HepG2 (cell line): ENCODE results near the gene SMIM1. TPM values are rescaled to one million over a fixed set of nuclear protein-coding genes. Genes with fewer than 3 reads are reported as not detected.

Source experiments
- BORCS8-MEF2B ChIP-seq: sonication (generic); formaldehyde crosslinking; IDR thresholded peaks from 2 replicates; pipeline ENCODE4 v1.8.0; 2022; ENCODE audit warnings: mild to moderate bottlenecking, missing genetic modification reagents
- CBX5 ChIP-seq: sonication (generic); formaldehyde crosslinking; IDR thresholded peaks from 2 replicates; pipeline ENCODE4 v1.4.0; 2020; ENCODE audit warnings: missing genetic modification reagents, borderline replicate concordance
- CREB1 ChIP-seq, 2 experiments: fragments of 450-650 bp in 1 of 2; IDR thresholded peaks; 2 replicates each; pipeline ENCODE4 v1.6.1; 2016 to 2017; ENCODE audit warnings: control low read depth in 1 of 2, mild to moderate bottlenecking in 1 of 2, missing compliant biosample characterization in 1 of 2, missing genetic modification characterization in 1 of 2
- CREM ChIP-seq, 2 experiments: sonication (generic) in 1 of 2; formaldehyde crosslinking in 1 of 2; IDR thresholded peaks; 2 replicates each; pipeline versions ENCODE4 v1.4.0 to v1.6.1; 2016 to 2020; ENCODE audit warnings: antibody characterized with exemption in 1 of 2, mild to moderate bottlenecking in 1 of 2, missing genetic modification reagents in 1 of 2
- MTF1 ChIP-seq: sonication (generic); formaldehyde crosslinking; IDR thresholded peaks from 2 replicates; pipeline ENCODE4 v1.5.0; 2020; ENCODE audit warnings: missing genetic modification reagents
- NRL ChIP-seq: sonication (generic); formaldehyde crosslinking; IDR thresholded peaks from 2 replicates; pipeline ENCODE4 v1.5.0; 2020; ENCODE audit warnings: missing genetic modification reagents, mild to moderate bottlenecking, moderate library complexity, borderline replicate concordance
- PITX1 ChIP-seq: sonication (generic); formaldehyde crosslinking; IDR thresholded peaks from 2 replicates; pipeline ENCODE4 v1.5.1; 2020; ENCODE audit warnings: mild to moderate bottlenecking, missing genetic modification reagents
- RBAK ChIP-seq: sonication (generic); formaldehyde crosslinking; IDR thresholded peaks from 2 replicates; pipeline ENCODE4 v1.5.1; 2020; ENCODE audit warnings: mild to moderate bottlenecking, missing genetic modification reagents
- RCOR2 ChIP-seq: IDR thresholded peaks from 2 replicates; pipeline ENCODE4 v1.6.1; 2016; ENCODE audit warnings: missing biosample characterization, missing genetic modification reagents
- SETDB1 ChIP-seq: sonication (generic); formaldehyde crosslinking; IDR thresholded peaks from 2 replicates; pipeline ENCODE4 v1.5.1; 2020; ENCODE audit warnings: missing genetic modification reagents, mild to moderate bottlenecking, borderline replicate concordance
- SMAD3 ChIP-seq: sonication (generic); formaldehyde crosslinking; IDR thresholded peaks from 2 replicates; pipeline ENCODE4 v1.4.0; 2020; ENCODE audit warnings: missing genetic modification reagents
- ZBTB8A ChIP-seq: sonication (generic); formaldehyde crosslinking; IDR thresholded peaks from 2 replicates; pipeline ENCODE4 v1.4.0; 2020; ENCODE audit warnings: mild to moderate bottlenecking, low read depth, missing genetic modification reagents, borderline replicate concordance
- ZNF282 ChIP-seq: fragments of 450-650 bp; IDR thresholded peaks from 2 replicates; pipeline ENCODE4 v1.6.1; 2018; ENCODE audit not compliant: partially characterized antibody
- ZNF556 ChIP-seq: sonication (generic); formaldehyde crosslinking; IDR thresholded peaks from 2 replicates; pipeline ENCODE4 v1.4.0; 2020; ENCODE audit warnings: mild to moderate bottlenecking, missing genetic modification reagents, borderline replicate concordance
- ZNF614 ChIP-seq: IDR thresholded peaks from 2 replicates; pipeline ENCODE4 v1.6.1; 2018; ENCODE audit warnings: missing biosample characterization, missing genetic modification reagents, inconsistent platforms, borderline replicate concordance
- ZNF713 ChIP-seq: sonication (generic); formaldehyde crosslinking; IDR thresholded peaks from 2 replicates; pipeline ENCODE4 v1.4.0; 2020; ENCODE audit warnings: mild to moderate bottlenecking, missing genetic modification reagents
- polyA plus RNA-seq, 8 experiments: library from polyadenylated mRNA; depleted of rRNA in 3 of 8; stranded (reverse) in 7 of 8; unstranded in 1 of 8; fragments of >200 nt; fragmentation: Illumina TruSeq in 4 of 8; extraction: Trizol in 4 of 8; gene quantifications; 2 replicates each; pipeline versions ENCODE4 v1.2.1 to v1.2.3, GENCODE V29; 2011 to 2016; ENCODE audit warnings: low read depth in 4 of 8, missing spikeins in 1 of 8, mixed read lengths in 1 of 8; ENCODE audit not compliant: insufficient read depth in 1 of 8
- total RNA-seq, 5 experiments: library from RNA; depleted of rRNA; stranded (reverse); fragments of >200 nt; fragmentation: Illumina TruSeq; extraction: Trizol; gene quantifications; 2 replicates each; pipeline ENCODE4 v1.2.3, GENCODE V29; 2016; ENCODE audit warnings: low read depth in 1 of 5
- TF ChIP-seq, protein P1 (sequence below): sonication (generic); formaldehyde crosslinking; IDR thresholded peaks from 2 replicates; pipeline ENCODE4 v1.5.1; 2020; ENCODE audit warnings: mild to moderate bottlenecking, missing genetic modification reagents, moderate library complexity
- TF ChIP-seq, protein P2 (sequence below): sonication (generic); formaldehyde crosslinking; IDR thresholded peaks from 2 replicates; pipeline ENCODE4 v1.8.0; 2022; ENCODE audit warnings: mild to moderate bottlenecking, missing genetic modification reagents
- TF ChIP-seq, protein P3 (sequence below): sonication (generic); formaldehyde crosslinking; IDR thresholded peaks from 2 replicates; pipeline ENCODE4 v1.4.0; 2020; ENCODE audit warnings: missing genetic modification reagents
- TF ChIP-seq, protein P4 (sequence below): sonication (generic); formaldehyde crosslinking; IDR thresholded peaks from 2 replicates; pipeline ENCODE4 v1.5.0; 2020; ENCODE audit warnings: missing genetic modification reagents, mild to moderate bottlenecking, borderline replicate concordance

The SMIM1 gene
- total and polyA plus RNA-seq, 2 of the 13 experiments (the other 11 are each of a cell fraction or from before 2014, with no cell fraction given): 12.4 to 56.3 TPM

DNA sequence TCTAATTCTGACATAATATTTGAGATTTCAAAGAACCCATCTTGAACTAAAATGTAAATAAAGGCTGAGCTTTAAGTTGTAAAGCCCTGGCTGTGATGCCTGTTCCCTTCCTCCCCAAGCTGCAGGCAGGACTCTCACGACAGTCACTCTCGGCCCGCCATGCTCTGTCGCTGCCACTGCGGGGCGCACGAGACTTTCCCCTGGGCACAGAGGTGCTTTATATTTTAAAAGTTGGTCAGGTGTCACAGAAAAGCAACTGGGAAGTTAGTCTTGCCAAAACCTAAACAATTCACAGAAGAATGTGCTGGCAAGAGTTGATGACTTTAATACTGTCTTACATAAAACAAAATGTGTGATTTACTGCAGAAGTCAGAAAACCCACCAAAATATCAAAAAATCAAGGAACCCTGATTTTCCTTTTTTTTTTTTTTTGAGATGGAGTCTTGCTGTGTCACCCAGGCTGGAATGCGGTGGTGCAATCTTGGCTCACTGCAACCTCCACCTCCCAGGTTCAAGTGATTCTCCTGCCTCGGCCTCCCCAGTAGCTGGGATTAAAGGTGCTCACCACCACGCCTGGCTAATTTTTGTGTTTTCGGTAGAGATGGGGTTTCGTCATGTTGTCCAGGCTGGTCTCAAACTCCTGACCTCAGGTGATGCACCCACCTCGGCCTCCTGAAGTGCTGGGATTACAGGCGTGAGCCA lies 13.1 kb downstream of the SMIM1 start (continued):
- TF ChIP-seq, protein P1, sequence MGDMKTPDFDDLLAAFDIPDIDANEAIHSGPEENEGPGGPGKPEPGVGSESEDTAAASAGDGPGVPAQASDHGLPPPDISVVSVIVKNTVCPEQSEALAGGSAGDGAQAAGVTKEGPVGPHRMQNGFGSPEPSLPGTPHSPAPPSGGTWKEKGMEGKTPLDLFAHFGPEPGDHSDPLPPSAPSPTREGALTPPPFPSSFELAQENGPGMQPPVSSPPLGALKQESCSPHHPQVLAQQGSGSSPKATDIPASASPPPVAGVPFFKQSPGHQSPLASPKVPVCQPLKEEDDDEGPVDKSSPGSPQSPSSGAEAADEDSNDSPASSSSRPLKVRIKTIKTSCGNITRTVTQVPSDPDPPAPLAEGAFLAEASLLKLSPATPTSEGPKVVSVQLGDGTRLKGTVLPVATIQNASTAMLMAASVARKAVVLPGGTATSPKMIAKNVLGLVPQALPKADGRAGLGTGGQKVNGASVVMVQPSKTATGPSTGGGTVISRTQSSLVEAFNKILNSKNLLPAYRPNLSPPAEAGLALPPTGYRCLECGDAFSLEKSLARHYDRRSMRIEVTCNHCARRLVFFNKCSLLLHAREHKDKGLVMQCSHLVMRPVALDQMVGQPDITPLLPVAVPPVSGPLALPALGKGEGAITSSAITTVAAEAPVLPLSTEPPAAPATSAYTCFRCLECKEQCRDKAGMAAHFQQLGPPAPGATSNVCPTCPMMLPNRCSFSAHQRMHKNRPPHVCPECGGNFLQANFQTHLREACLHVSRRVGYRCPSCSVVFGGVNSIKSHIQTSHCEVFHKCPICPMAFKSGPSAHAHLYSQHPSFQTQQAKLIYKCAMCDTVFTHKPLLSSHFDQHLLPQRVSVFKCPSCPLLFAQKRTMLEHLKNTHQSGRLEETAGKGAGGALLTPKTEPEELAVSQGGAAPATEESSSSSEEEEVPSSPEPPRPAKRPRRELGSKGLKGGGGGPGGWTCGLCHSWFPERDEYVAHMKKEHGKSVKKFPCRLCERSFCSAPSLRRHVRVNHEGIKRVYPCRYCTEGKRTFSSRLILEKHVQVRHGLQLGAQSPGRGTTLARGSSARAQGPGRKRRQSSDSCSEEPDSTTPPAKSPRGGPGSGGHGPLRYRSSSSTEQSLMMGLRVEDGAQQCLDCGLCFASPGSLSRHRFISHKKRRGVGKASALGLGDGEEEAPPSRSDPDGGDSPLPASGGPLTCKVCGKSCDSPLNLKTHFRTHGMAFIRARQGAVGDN: peak; percentile 42
- TF ChIP-seq RBAK (CRISPR knock-in tag) (no peak), CBX5 (CRISPR knock-in tag) (no peak), SMAD3 (CRISPR knock-in tag) (no peak), ZNF614 (CRISPR knock-in tag) (no peak), CREM (IDR thresholded peaks at IDR 0.05) (no peak), CREM (CRISPR knock-in tag; IDR thresholded peaks at IDR 0.05) (no peak), RCOR2 (CRISPR knock-in tag) (0 out of 2 replicates have a peak, but pooled peaks have one; percentile 15), NRL (CRISPR knock-in tag) (no peak), ZNF713 (no peak), ZNF556 (no peak), CREB1 (IDR thresholded peaks at IDR 0.05) (no peak), CREB1 (CRISPR knock-in tag; IDR thresholded peaks at IDR 0.05) (0 out of 2 replicates have a peak, but pooled peaks have one; percentile 51), SETDB1 (no peak), ZNF282 (no peak), ZBTB8A (no peak), MTF1 (CRISPR knock-in tag) (no peak), PITX1 (CRISPR knock-in tag) (no peak), BORCS8-MEF2B (CRISPR knock-in tag) (no peak)
- TF ChIP-seq, protein P2, sequence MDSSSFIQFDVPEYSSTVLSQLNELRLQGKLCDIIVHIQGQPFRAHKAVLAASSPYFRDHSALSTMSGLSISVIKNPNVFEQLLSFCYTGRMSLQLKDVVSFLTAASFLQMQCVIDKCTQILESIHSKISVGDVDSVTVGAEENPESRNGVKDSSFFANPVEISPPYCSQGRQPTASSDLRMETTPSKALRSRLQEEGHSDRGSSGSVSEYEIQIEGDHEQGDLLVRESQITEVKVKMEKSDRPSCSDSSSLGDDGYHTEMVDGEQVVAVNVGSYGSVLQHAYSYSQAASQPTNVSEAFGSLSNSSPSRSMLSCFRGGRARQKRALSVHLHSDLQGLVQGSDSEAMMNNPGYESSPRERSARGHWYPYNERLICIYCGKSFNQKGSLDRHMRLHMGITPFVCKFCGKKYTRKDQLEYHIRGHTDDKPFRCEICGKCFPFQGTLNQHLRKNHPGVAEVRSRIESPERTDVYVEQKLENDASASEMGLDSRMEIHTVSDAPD (CRISPR knock-in tag): no peak
- TF ChIP-seq, protein P3, sequence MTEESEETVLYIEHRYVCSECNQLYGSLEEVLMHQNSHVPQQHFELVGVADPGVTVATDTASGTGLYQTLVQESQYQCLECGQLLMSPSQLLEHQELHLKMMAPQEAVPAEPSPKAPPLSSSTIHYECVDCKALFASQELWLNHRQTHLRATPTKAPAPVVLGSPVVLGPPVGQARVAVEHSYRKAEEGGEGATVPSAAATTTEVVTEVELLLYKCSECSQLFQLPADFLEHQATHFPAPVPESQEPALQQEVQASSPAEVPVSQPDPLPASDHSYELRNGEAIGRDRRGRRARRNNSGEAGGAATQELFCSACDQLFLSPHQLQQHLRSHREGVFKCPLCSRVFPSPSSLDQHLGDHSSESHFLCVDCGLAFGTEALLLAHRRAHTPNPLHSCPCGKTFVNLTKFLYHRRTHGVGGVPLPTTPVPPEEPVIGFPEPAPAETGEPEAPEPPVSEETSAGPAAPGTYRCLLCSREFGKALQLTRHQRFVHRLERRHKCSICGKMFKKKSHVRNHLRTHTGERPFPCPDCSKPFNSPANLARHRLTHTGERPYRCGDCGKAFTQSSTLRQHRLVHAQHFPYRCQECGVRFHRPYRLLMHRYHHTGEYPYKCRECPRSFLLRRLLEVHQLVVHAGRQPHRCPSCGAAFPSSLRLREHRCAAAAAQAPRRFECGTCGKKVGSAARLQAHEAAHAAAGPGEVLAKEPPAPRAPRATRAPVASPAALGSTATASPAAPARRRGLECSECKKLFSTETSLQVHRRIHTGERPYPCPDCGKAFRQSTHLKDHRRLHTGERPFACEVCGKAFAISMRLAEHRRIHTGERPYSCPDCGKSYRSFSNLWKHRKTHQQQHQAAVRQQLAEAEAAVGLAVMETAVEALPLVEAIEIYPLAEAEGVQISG: peak; percentile 73
- TF ChIP-seq, protein P4, sequence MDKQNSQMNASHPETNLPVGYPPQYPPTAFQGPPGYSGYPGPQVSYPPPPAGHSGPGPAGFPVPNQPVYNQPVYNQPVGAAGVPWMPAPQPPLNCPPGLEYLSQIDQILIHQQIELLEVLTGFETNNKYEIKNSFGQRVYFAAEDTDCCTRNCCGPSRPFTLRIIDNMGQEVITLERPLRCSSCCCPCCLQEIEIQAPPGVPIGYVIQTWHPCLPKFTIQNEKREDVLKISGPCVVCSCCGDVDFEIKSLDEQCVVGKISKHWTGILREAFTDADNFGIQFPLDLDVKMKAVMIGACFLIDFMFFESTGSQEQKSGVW (CRISPR knock-in tag): no peak
